IPS-18c (cell line): ENCODE results near the gene TEX22.

Source experiments
- H3K4me3 ChIP-seq: 2 replicates; pipeline ENCODE4 v1.7.0; 2013; ENCODE audit warnings: low read depth, mild to moderate bottlenecking, low read length, moderate library complexity; ENCODE audit not compliant: insufficient read depth
- H3K9me3 ChIP-seq: one replicate; pipeline ENCODE4 v1.6.1; 2013; ENCODE audit warnings: mild to moderate bottlenecking, low read length, moderate library complexity; ENCODE audit not compliant: control insufficient read depth, insufficient read depth

The TEX22 gene

DNA sequence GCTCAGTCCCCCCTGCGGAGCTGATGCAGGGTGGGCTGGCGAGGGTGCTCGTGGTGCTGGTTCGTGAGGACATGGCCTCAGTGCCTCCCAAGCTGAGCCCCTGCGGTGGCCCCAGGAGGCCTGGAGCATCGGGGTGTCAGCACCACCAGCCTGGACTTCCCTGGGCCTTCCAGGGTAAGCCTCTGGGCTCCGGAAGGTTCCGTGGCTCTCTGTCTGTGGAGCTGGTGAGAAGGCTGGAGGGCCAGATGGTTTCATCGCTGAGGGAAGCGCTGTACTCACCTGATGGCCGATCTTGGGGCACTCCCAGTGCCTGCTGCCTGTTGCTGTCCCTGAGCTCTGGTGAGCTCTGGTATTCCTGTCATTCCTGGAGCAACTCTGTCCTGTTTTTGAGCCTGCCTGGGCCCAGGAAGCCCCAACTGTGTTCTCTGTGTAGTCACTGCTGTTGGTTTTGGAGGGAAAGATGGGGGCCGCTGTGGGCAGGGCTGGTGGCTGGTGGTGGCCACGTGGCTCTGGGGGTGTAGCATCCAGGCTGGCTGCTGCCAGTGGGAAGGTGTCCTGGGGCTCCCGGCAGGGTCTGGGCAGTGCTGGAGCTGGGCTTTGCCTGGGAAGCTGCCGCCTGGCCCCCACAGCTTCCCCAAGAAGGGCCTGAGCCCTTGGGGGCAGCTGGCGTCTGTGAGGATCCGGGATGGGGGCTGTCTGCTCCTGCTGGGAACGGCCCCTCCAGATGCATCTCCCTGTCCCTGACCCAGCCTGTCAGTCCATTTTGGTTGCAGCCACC lies 39.6 kb downstream of the TEX22 start:
- Histone ChIP-seq H3K9me3 (no peaks in the 10 kb centered on the region), H3K4me3 (no peak overlapping the region)

DNA sequence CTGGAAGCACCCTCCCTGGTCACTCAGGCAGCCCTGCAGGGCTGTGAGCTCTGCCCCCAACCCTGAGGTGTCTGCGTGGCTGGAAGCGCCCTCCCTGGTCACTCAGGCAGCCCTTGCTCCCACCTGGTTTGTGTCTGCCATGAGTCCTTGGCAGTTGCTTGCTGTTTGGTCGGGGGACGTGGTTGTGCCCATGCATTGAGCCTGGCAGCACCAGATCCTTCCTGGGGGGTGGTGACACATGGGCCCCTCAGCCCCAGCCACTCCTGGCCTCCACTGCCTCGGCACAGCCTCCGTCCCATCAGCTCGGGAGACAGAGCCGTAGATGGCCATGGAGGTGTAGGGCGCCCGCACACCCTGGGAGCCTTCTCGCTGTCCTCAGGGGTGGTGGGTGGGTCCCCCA lies 40.8 kb downstream of the TEX22 start:
- Histone ChIP-seq H3K9me3 (no peaks in the 10 kb centered on the region), H3K4me3 (no peak overlapping the region)

- Histone ChIP-seq H3K9me3 (no peaks in the 10 kb centered on the region), H3K4me3 (no peak overlapping the region)
These were observed 41.6 kb downstream of the TEX22 start for GRCh38 chr14:105439710-105440553.

- no peak overlapping the region for H3K4me3 ChIP-seq
These were observed 42.2 kb downstream of the TEX22 start for GRCh38 chr14:105440554-105440900.

GRCh38 chr14:105440992-105441391 lies 42.7 kb downstream of the TEX22 start:
- H3K9me3 ChIP-seq, result no peaks in the 10 kb centered on the region
- H3K4me3 ChIP-seq, result no peak overlapping the region

More at GRCh38 chr14:105440554-105440900, 42.2 kb downstream of the TEX22 start:
- H3K9me3 ChIP-seq, result no peaks in the 10 kb centered on the region

DNA sequence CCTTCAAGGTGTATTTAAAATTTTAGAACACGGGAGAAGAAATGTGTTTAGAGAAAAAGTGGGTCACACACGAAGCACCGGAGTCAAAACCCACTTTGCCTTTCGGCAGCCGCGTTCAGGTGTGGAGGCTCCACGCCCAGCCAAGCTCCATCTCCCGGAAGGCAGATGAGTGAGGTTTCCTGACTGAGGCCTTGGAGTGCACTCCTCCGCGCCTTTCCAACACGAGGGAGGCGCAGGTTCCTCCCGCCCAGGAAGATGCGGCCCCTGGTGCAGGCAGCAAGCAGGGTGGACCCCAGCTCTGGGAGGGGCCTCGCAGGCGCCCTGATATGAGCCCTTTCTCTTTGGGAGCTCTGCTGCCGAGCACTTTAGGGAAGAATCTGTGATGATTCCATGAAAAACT lies 43.8 kb downstream of the TEX22 start:
- Histone ChIP-seq H3K9me3 (no peaks in the 10 kb centered on the region), H3K4me3 (no peak overlapping the region)

DNA sequence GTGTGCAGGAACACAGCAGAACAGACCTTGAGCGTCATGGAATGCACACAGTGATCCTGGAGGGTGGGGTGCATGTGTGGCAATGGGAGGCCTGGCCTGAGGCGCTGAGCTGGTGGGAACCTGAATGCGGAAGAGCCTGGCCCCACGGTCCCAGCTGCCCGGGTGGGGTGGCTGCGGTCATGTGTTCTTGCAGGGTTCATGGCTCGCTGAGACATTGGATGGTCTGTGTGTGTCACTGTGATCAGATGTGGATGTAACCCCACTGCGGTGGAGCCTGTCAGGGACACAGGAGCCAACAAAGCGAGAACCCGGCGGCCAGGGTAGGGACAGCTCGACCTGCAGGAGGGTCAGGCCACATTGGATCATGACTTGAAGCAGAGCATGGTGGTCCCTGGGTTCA lies 44.5 kb downstream of the TEX22 start:
- Histone ChIP-seq H3K9me3 (no peaks in the 10 kb centered on the region), H3K4me3 (no peak overlapping the region)

- Histone ChIP-seq H3K9me3 (no peaks in the 10 kb centered on the region), H3K4me3 (no peak overlapping the region)
These were observed 46.5 kb downstream of the TEX22 start for GRCh38 chr14:105444859-105445258.

DNA sequence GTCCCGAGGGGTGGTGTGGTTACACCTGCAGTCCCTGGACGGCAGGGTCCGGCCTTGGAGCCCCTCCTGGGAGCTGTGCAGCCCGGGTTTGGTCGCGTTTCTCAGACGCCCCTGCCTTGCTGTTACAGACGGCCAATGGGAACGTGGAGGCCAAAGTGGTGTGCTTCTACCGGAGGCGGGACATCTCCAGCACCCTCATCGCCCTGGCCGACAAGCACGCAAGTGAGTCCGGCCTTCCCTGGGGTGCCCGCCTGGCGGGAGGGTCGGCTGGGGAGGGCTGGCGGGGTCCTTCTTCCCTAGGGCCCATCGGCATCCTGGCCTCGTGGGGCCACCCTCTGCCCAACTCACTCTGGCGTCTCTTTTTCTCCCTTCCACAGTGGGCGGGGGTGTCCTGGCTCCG lies 47.0 kb downstream of the TEX22 start:
- Histone ChIP-seq H3K9me3 (no peaks in the 10 kb centered on the region), H3K4me3 (no peak overlapping the region)

GRCh38 chr14:105445901-105446845 lies 47.8 kb downstream of the TEX22 start:
- Histone ChIP-seq H3K9me3 (no peaks in the 10 kb centered on the region), H3K4me3 (no peak overlapping the region)

DNA sequence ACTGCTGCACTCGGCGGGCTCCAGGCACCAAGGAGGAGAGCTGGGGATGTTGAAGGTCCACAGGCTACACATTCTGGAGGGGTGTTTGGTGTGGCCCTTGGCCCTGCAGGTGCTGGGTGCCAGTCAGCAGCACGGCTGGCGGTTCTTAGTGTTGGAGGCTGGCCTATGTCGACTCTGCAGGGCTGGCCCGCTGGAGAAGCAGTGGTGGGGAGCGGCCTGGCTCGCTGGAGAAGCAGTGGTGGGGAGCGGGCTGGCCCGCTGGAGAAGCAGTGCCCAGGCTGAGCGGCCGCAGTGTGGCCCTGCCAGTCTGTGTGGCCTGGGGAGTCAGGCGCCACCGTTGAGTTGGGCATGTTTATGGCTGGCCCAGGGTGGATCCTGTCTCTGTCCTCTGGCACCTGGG lies 48.6 kb downstream of the TEX22 start:
- H3K4me3 ChIP-seq, result no peak overlapping the region
- H3K9me3 ChIP-seq, result no peaks in the 10 kb centered on the region

GRCh38 chr14:105447651-105448640 lies 49.6 kb downstream of the TEX22 start:
- H3K9me3 ChIP-seq, result no peaks in the 10 kb centered on the region
- H3K4me3 ChIP-seq, result no peak overlapping the region

DNA sequence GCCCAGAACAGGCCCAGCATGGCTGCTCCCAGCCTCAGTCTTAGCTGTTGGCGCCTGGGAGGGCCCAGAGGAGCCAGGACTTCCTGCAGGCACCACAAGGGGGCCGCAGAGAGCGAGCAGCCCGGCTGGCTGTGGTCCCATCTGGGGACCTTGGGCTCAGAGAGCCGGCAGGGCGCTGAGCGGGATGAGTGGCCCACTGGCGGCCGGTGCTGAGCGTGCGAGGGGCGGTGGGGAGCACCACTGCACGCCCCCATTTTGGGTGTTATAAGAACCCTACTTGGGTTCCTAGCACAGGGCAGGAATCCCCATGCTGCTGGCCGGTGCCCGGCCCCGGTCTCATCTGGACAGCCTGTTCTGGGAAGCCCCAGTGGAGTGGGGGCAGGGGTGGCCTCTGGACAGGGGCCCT lies 50.4 kb downstream of the TEX22 start:
- no peaks in the 10 kb centered on the region for H3K9me3 ChIP-seq
- H3K4me3 ChIP-seq, result no peak overlapping the region

DNA sequence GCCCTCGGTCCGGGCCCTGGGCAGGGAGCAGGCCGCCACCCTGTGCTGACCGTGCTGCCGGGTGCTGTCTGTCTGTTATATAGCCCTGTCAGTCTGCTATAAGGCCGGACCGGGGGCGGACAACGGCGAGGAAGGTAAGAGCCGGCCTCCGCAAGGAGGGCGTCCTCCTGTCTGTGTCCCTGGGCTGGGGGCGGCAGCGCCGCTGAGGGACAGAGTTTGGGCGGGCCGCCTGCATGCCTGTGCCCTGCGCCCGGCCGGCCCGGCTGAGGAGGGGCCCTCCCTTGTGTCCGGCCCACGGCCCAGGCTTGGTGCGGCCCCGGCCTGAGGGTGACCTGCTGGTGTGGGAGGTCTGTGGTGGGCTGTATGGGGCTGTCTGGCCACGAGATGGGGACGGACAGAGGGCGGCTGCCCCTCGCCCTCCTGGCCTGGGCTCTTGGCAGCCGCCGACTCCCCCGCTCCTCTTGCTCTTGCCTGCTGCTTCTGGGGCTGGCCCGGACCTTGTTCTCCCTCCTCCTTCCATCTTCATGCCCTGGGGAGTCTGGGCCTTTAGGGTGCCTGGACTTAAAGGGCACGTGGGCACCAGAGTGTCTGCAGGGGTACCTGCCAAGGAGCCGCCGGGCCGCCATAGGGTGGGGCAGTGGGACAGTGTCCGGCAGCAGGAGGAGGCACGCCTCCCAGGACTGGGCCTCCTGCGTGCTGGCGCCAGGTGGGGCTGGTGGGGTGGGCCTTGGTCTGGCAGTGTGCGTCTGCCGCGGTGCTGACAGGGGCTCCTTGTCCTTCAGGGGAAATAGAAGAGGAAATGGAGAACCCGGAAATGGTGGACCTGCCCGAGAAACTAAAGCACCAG lies 51.2 kb downstream of the TEX22 start:
- no peaks in the 10 kb centered on the region for H3K9me3 ChIP-seq
- no peak overlapping the region for H3K4me3 ChIP-seq

GRCh38 chr14:105450123-105450505 lies 51.8 kb downstream of the TEX22 start:
- H3K4me3 ChIP-seq, result no peak overlapping the region
- H3K9me3 ChIP-seq, result no peaks in the 10 kb centered on the region
